Stimulated activated CD4-positive, alpha-beta T cell treated with anti-CD3 and anti-CD28 coated beads, Interleukin-2, amount 100 ng/mL, for 24 hours (primary cell): Measurements from ENCODE around the gene PSMG1.
"Not testable (repeated sequence)": the region's sequence is repeated elsewhere in the genome, so short reads cannot be mapped to it uniquely, and the experiment has no call there.

Experiments used
- DNase-seq, 2 donors: peaks; one replicate each; pipeline ENCODE4 v3.0.0-alpha.2; 2020

Gene PSMG1

DNA sequence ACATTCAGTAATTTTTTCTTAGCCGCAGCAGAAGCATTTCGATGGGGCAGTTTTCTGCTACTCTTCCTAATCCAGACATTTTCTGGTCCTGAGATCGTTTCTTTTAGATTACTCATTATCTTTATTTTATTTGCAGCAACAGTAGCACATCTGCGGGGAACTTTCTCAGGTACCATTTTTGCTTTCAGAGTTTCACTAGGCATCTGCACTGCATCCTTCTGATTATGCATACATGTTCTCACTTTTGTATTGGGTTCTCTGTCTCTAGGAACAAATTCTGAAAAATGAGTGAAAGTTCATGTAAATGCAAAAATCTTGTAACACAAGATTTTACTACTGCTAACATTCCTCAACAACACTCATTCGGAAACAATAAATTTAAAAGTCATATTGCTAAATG is 3.9 kb upstream of the PSMG1 start:
- DNase-seq, result no peak

DNA sequence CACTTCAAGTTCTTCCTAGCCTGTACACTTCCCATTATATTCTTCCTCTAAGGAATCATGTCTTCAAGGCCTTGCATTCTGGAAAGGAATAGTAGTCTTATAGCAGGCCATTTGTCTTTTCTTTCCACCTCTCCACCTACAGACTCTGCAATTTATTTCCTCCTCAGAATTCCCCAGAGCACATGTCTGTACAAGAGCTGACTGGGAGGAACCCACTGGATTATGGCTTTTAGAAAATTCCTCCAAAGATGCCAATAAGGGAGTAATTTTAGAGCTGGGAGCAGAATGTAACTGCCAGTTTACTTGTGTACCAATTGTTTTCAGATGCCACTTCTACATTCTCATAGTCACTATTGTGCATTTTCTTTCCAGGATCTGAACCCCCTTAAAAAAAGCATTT is 3.4 kb upstream of the PSMG1 start:
- DNase-seq, result no peak

DNA sequence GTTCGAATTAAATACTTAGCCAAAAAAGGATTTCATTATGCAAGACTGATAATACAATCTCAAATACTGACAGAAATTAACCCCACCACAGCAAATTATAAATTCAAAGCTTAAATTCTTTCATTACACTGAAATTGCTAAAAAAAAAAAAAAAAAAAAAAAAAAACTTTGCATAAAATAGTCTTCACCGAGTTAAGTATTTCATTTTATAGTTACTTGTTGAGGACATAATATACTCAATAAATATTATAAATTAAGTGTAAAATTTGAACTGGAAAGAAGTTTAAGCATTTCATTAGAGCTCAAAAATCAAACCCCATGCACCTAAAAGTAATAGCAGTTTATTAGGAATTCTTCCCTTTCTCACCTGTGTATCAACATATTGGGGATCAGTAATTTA is 1.9 kb upstream of the PSMG1 start:
- no peak for DNase-seq

DNA sequence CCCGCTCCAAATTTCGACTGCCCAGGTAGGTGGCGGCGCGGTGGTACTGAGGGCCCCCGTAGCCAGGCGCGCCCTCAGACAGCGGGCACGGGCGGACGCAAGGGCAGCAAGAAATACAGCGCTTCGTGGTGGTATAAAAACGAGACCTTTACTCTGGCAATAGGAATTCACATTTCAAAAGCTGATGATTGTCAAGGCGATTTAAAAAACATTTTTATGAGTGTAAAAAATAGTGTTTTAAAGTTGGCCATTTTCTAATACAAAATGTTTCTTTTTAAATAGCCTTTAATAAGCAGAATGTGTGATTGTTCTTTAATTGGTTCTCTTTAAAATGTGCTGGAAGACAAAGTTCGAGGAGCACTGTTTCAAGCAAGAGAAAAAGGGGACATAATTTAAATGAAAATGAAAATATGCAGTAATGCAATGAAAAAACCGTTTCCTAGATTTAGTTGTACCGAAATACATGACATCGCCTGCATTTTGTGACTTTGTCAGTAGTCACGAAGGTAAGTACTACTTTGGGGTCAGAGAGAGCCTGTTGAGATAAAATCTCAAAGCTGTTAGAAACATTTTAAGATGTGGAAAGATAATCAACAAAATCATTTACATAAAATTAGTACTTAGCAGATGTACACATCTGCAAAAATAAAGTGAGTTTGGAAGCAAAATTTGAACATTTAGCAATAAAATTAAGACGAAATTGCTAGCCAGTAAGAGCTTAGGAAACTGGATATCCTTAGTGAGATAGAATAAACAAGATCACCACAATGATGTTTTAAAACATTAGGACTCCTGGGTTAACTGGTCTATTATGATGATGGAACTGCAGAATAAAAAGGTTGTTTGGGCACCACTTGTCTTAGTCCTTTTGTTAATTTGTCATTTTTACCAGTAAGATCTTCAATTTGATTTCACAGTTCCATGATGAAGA is 1.1 kb upstream of the PSMG1 start:
- DNase-seq, result no peak

- DNase-seq, result peak in 1 of 2 donors; percentile 33
Measured at GRCh38 chr21:39182484-39183271, 573 bp downstream of the PSMG1 start.

- DNase-seq, result no peak
Measured at GRCh38 chr21:39182016-39182415, 1.2 kb downstream of the PSMG1 start.

GRCh38 chr21:39181205-39181818 is 1.9 kb downstream of the PSMG1 start:
- DNase-seq, result no peak

DNA sequence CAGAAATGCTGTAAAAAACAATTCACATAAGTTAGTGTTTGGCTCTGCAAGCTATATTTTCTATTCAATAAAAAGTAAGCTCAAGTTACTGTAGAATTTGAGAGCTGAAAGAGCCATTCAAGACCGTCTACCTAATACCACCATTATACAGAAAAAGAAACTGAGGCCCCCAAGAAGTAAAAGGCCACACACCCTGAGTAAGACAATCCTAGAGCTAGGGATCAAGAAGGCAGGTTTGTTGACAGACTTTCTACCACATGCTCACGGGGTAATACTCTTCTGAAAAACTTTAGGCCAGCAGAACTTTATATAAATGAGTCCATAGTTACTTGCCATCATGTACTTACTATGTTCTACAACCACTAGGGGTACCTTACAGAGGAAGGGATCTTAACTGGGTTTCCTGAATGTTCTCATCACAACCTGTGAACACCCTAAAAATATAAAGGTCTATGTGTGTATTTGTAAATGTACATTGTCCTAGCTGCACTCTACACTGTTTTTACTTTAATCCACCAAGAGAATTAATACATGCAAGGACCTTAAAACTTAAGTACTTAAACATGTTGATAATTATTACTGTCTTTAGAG is 2.7 kb downstream of the PSMG1 start:
- no peak for DNase-seq

DNA sequence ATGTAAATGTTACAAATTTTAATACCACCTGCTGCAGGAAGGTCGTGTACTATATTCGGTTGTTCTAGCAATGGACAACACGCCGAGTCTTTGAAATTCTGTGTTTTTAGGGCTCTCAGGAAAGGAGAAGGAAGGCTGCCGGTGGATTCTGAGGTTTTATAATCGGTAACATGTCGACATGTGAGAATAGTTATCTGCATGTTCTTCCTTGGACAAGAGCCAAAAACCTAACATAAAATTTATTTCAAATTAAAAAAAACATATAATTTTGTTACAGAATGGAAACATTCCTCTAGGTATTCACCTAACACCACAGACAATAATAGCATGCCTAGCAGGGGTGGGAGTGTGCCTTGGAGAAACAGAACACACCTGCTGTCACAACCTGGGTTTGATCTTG is 4.8 kb downstream of the PSMG1 start:
- no peak for DNase-seq

GRCh38 chr21:39176271-39176709 is 7.0 kb downstream of the PSMG1 start:
- no peak for DNase-seq

DNA sequence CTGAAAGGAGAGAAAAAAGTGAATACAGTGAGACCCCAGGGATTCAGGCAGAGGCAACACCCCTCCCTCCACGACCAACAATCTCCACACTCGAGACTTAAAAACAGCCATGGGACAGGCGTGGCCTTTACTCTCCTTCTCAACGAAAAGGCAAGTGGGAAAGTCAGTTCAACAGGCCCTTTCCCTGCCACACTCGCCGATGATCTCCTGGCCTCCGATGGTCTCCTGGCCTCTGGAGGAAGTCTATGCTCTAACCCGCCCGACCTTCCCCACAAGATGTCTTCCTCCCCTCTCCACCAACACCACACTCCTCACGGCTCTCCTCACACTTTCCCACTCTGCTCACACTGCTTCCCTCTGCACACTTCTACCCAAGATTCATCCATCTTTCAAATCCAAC is 7.6 kb downstream of the PSMG1 start:
- DNase-seq, result no peak

DNA sequence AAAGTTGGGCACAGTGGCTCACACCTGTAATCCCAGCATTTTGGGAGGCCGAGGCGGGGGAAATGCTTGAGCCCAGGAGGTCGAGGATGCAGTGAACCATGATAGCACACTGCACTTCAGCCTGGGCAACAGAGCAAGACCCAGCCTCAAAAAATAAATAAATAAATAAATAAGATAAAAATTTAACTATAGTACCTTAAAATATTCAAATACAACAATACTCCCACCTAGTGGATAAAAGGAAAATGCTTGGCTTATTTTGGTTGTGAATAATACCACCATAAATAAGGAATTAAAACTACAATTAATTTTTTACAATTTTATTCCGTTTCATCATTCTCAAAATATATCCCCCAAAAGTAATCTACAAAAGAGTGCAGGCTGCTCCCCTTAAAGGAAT is 8.1 kb downstream of the PSMG1 start:
- no peak for DNase-seq

DNA sequence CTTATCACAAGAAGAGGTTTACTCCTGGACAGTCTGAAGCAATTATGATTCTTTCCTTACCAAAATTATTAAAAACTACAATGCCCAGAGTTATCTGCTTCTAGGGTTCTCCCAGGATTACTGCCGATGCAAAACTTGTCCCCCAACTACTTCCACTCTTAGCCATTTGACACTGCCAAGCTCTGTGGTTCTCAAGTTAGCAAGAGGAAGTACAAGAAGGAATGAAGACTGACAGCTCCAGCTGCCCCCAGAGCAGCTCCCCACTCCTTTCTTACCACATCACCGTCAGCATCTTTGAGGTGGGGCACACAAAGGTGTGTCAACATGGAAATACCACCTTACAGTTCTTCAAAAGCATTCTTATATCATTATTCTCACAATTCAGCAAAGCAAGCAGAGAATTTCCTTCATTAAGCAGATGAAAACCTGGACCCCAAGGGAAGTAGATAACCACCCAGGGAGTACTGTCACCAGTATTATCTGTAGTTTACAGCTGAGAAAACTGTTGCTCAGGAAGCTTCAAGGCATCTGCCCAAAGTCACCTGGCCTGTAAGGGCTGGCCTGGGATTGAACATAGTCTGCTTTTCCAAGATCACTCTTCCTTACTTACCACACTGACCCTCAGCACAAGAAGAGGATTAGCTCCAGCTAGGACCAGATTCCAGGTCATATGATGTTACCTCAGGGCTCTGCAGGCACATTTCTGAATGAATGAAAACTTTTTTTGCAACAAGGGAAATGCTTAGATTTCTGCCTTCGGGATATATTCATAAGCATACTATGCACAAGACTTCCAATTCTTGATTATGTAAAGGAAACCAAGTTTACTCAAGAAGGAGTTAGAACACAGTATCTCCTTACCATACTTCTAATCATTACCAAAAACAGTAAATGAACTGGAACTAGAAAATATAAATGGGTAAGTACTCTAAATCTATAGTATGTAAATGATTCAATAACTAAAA is 9.3 kb downstream of the PSMG1 start:
- DNase-seq, result no peak

- DNase-seq, result no peak
Measured at GRCh38 chr21:39169906-39170305, 13.3 kb downstream of the PSMG1 start.

DNA sequence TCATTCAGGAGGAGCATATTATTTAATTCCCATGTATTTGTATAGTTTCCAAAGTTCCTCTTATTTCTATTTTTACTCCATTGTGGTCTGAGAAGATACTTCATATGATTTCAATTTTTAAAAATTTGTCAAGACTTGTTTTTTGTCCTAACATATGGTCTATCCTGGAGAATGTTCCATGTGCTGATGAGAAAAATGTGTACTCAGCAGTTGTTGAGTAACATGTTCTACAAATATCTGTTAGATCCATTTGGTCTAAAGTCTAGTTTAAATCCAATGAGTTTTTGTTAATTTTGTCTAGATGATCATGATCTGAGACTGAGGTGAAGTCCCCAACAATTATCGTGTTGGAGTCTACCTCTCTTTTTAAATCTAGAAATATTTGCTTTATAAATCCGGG is 14.5 kb downstream of the PSMG1 start:
- DNase-seq, result no peak

DNA sequence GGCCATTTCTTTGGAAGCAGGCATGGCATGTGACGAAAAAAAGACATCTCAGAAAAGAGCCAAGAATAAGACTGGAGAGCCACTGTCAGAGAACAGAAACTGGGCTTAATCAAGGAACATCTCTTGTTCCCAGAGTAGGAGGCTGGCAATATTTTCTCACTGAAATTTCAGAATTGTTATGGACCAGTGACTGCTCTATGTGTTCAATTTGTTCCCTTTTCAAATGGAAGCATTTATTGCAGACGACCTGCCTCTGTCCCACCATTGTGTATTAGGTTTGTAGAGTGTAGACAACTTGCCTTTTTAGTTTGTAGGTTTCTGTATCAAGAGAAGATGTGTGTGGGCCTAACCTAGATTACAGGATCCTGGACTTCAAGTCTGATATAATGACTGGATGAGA is 18.7 kb downstream of the PSMG1 start:
- no peak for DNase-seq

GRCh38 chr21:39161064-39161463 is 22.2 kb downstream of the PSMG1 start:
- DNase-seq, result no peak

GRCh38 chr21:39159342-39160063 is 23.7 kb downstream of the PSMG1 start:
- DNase-seq, result no peak

DNA sequence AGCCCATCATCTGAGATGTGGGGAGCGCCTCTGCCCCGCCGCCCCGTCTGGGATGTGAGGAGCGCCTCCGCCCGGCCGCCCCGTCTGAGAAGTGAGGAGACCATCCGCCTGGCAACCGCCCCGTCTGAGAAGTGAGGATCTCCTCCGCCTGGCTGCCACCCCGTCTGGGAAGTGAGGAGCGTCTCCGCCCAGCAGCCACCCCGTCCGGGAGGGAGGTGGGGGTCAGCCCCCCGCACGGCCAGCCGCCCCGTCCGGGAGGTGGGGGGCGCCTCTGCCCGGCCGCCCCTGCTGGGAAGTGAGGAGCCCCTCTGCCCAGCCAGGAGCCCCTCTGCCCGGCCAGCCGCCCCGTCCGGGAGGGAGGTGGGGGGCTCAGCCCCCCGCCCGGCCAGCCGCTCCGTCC is 26.0 kb downstream of the PSMG1 start:
- DNase-seq, result not testable (repeated sequence)

DNA sequence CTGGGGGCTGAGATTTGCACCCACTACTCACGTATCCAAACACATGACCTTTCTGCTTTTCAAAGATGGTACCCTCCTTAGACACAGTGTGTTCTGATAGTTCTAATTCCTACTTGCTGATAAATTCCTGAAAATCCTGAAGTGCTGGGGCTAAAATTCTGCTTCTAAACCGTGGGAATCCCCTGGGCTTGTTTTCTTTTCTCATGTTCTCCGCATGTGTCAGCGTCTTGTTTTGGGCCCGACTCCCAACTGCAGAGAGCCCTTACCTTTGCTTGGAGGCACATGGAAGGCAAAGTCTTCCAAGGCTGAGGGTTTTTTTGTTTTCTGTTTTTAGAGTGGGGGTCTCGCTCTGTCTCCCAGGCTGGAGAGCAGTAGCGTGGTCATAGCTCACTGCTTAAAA is 27.2 kb downstream of the PSMG1 start:
- DNase-seq, result no peak

DNA sequence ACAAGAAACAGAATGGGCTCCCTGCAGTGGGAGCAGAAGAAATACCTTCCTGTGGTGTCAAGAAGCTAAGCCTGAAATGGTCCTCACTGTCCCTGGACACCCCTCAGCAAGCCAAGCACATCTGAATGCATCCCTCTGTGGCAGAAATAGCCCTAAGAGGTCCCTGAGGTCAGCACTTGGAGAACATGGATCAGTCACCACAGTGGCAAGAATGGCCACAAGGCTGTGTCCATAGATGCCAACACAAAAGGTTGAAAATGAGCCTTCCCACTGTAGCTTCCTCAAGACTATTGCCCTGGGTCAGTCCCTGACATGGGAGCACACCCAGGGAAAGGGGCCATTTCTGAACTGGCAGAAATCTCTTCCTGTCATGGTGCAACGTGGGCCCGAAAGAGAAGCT is 27.7 kb downstream of the PSMG1 start:
- no peak for DNase-seq
